ENCODE data around the gene REV1. TPM values are rescaled to one million over a fixed set of nuclear protein-coding genes. Genes with fewer than 3 reads are reported as not detected.
A peak's percentile ranks its signal among the peaks of the same experiment; 100 is the strongest.

REV1 gene
- total and polyA plus RNA-seq, 2 of the 4 experiments (the other 2 are of a cell fraction): 13.4 to 30.1 TPM

GRCh38 chr2:99448556-99448955 is 41.3 kb downstream of the REV1 start:
- no peak for TF ChIP-seq FOS (IDR thresholded peaks at IDR 0.05; ENCODE audit: low read depth, low read length)
- no peak for TF ChIP-seq RFX5 (IDR thresholded peaks at IDR 0.05; ENCODE audit: low read depth, low read length)
- TF ChIP-seq MAZ (IDR thresholded peaks at IDR 0.05; ENCODE audit: borderline replicate concordance, low read depth, low read length): no peak
- no peak for TF ChIP-seq ELK1 (IDR thresholded peaks at IDR 0.05; ENCODE audit: borderline replicate concordance, low read depth, low read length)
- TF ChIP-seq MXI1 (IDR thresholded peaks at IDR 0.05; ENCODE audit: borderline replicate concordance, low read depth, low read length): no peak
- TF ChIP-seq BHLHE40 (IDR thresholded peaks at IDR 0.05; ENCODE audit: low read depth, low read length): no peak
- TF ChIP-seq SMC3 (IDR thresholded peaks at IDR 0.05; ENCODE audit: low read depth, low read length): no peak
- TF ChIP-seq POLR2A (IDR thresholded peaks at IDR 0.05; ENCODE audit: low read depth, low read length): no peak
- no peak for TF ChIP-seq MAFK (IDR thresholded peaks at IDR 0.05; ENCODE audit: low read depth, low read length)
- no peak for TF ChIP-seq CEBPB (IDR thresholded peaks at IDR 0.05; ENCODE audit: low read depth, low read length)
- TF ChIP-seq CHD1 (IDR thresholded peaks at IDR 0.05; ENCODE audit: low read depth, low read length): no peak
- no peak for TF ChIP-seq RAD21 (IDR thresholded peaks at IDR 0.05; ENCODE audit: low read length)
- no peak for TF ChIP-seq RCOR1 (IDR thresholded peaks at IDR 0.05; ENCODE audit: insufficient replicate concordance, low read length)
- no peak for TF ChIP-seq USF2 (IDR thresholded peaks at IDR 0.05; ENCODE audit: low read depth, low read length)
- TF ChIP-seq NFE2L2 (IDR thresholded peaks at IDR 0.05; ENCODE audit: low read depth, low read length): no peak
- TF ChIP-seq CTCF (conservative IDR thresholded peaks at IDR 0.05; ENCODE audit: low read depth, low read length): no peak
- Histone ChIP-seq H2BK5ac (ENCODE audit: low read depth, low read length, poor library complexity, severe bottlenecking) (no peak overlapping the region), H3K36me3 (ENCODE audit: control insufficient read depth, insufficient read depth, low read length) (peaks cover 9% of the 10 kb centered on the region), H4K8ac (ENCODE audit: low read depth in 2 of 2, low read length in 2 of 2) (no peak overlapping the region), H3K9ac (ENCODE audit: low read depth, low read length) (no peak overlapping the region), H3K4me1 (ENCODE audit: control insufficient read depth, insufficient read depth, low read length) (peaks cover 9% of the 10 kb centered on the region), H2AFZ (replicated peaks; ENCODE audit: low read length, poor library complexity) (no peak overlapping the region), H4K20me1 (ENCODE audit: insufficient read depth, low read length) (peaks cover 10% of the 10 kb centered on the region), H3K23ac (ENCODE audit: low read depth, low read length) (no peak overlapping the region), H3K56ac (ENCODE audit: extremely low read depth, insufficient read depth, low read length) (no peak overlapping the region), H3K4ac (ENCODE audit: low read depth, low read length) (no peak overlapping the region), H2AK5ac (ENCODE audit: low read depth, low read length) (no peak overlapping the region), H3K14ac (replicated peaks; ENCODE audit: low read depth, low read length) (no peak overlapping the region), H2BK15ac (ENCODE audit: low read depth, low read length) (no peak overlapping the region), H3K27ac (ENCODE audit: insufficient read depth, low read length) (no peak overlapping the region), H2BK20ac (ENCODE audit: low read depth, low read length) (no peak overlapping the region), H3K18ac (ENCODE audit: low read depth, low read length) (no peak overlapping the region), H3K4me3 (ENCODE audit: insufficient read depth, low read depth, low read length) (no peak overlapping the region), H4K5ac (ENCODE audit: low read depth, low read length) (no peak overlapping the region), H3K27me3 (ENCODE audit: control insufficient read depth, insufficient read depth, low read length) (no peaks in the 10 kb centered on the region), H2BK120ac (ENCODE audit: low read depth, low read length) (no peak overlapping the region), H2AK9ac (replicated peaks; ENCODE audit: low read depth, low read length, poor library complexity) (no peak overlapping the region), H3K9me3 (ENCODE audit: control insufficient read depth, insufficient read depth, low read length) (no peaks in the 10 kb centered on the region), H3K79me1 (ENCODE audit: low read depth in 1 of 2, low read length in 2 of 2) (peaks cover 16 to 39% of the 10 kb centered on the region in 2 experiments), H3K9me1 (ENCODE audit: insufficient read depth, low read length) (no peaks in the 10 kb centered on the region), H3K4me2 (ENCODE audit: low read depth, low read length) (no peak overlapping the region), H4K91ac (ENCODE audit: insufficient read depth, low read depth, low read length) (no peak overlapping the region)
- intact Hi-C loops (cut with micrococcal nuclease) (no loop called here), in situ Hi-C loops (cut with MboI; ENCODE audit: low sequenced_read_pairs) (no loop called here), dilution Hi-C loops (cut with HindIII; ENCODE audit: low sequenced_read_pairs, unreplicated experiment) (no loop called here)
- peak; percentile 53 for DNase-seq
- ATAC-seq (ENCODE audit: low read depth): 0 out of 2 replicates have a peak, but pooled peaks have one; percentile 18
- POLR2A ChIA-PET (ENCODE audit: unreplicated experiment): no interaction called here
- no TSS peak for BruUV-seq (replicated peaks)
- CTCF ChIA-PET: no interaction called here
- WGBS, 2 experiments (ENCODE audit: extremely low coverage in 2 of 2, insufficient read length in 1 of 2): no CpG with 5 or more reads among the region's 2 CpGs
